Measurements from ENCODE around the gene CFH.
A peak's percentile ranks its signal among the peaks of the same experiment; 100 is the strongest.
"Not testable (repeated sequence)": the region's sequence is repeated elsewhere in the genome, so short reads cannot be mapped to it uniquely, and the experiment has no call there.

CFH gene

DNA sequence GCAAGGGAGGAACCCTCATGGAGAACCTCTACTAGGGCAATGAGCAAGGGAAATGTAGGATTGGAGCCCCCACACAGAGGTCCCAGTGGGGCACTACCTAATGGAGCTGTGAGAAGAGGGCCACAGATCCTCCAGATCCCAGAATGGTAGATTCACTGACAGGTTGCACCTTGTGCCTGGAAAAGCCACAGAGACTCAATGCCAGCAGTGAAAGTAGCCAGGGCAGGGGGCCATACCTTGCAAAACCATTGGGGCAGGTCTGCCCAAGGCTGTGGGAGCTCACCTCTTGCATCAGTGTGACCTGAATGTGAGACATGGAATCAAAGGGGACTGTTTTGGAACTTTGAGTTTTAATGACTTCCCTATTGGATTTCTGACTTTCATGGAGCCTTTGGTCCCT lies 17.9 kb downstream of the CFH start:
- DNase-seq, result no peak

DNA sequence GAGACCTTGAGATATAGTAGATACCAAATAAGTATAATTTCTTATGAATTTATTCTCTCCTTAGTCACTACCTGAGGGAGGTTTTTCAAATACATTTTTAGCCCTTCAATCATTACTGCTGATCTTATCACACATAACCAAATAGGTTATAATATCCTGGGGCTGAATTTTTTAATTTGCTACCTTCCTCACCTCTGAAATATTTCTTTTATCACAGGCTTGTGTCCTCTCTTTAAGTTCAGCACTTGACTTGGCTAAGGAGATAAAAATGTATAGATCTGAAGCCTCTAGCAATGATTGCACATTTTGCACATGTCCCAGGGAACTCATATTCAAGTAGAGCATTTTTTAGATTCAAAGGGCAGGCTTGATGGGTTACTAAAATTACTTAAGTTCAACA lies 23.1 kb downstream of the CFH start:
- no peak for DNase-seq

DNA sequence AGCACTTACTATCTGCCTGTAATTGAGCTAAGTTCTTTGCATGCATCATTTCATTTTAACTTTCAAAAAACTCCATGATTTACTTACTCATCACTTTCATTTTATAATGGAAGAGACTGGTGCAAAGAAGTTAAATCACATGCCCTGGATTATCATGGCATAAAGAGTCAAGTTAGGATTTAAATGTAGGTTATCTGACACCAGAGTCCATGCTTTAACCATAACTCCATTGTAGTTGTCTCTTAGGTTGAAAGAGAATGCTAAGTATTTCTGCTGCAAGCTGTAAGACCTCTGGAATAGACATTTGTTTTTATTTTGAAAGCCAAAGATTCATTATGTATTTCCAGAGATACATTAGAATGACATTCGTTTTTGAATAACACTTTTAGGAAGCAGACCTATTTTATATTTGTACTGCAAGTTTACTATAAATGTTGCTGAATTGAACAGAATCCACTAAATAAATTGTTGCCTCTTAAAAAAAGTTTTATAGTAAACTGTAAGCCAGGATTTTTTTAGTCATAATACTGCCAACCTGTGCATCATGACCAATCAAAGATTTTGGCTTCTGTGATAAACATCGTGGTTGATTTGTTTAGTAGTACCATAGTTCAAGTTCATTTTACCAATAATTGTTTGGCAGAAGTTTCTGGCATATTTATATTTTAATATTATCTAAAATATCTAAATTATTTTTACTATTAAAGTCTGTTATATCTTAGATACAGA lies 26.1 kb downstream of the CFH start:
- no peak for DNase-seq

DNA sequence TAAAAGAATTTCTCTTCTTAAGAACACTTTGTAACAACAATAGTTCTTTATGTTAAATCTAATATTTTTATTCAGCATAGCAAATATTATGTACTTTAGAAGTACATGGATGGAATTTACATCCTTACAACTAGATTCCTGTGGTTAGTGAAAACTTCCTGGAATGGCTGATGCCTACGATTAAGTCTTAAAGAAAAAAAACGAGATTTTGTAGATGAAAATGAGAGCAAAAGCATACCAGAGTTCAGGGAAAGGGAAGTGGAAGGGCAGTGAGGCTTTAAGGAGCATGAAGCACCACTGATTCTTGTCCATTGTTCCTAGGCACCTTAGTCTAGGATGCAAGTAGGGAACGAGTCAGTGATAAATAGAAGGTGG lies 26.7 kb downstream of the CFH start:
- DNase-seq, result no peak

DNA sequence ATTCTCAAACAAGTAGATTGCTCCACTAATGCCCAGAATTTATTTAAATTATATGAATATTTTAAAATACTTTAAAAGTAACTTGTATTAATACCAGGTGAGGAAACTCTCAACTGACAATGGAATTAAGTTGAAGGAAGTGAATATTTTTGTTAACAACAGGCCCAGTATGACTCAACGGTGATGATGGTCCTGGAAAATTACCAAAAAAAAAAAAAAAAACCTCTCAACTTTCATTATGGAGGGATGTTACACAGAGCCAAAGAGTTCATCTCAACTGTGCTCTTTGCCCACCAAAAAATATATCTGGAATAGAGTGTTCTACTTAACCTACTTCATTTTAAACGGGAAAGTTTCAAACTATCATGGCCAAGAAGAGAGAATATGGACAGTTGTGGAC lies 28.3 kb downstream of the CFH start:
- no peak for DNase-seq

DNA sequence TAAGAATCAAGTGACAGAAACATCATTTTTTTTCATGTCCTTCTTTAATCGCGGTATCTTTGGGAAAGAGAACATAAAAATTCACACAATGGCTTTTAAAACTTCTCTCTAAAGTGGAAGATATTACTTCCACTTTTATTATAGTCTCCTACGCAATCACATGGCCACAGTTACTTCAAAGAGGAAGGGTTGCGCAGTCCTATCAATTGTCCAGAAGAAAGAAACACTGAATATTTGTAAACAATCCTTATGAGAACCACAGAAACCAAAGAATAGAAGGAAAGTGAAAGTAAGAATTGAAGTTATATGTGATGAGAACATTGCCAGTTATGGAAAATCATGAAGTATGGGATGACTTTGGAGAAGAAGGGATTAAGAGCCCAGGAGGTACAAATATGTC lies 32.6 kb downstream of the CFH start:
- DNase-seq, result no peak

DNA sequence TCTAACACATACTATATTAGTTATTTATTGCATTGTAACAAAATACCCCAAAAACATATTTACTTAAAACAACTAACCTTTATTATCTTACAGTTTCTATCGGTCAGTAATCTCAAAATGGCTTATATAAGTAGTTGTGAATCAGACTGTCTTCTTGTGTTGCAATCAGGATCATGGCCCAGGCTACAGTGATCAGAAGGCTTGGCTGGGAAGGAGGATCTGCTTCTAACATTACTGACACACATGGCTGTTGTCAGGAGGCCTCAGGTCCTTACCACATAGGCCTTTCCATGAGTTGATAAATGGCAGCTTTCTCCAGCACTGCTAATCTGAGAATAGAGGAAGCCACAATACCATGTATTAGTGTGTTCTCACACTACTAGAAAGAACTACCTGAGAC lies 33.7 kb downstream of the CFH start:
- no peak for DNase-seq

DNA sequence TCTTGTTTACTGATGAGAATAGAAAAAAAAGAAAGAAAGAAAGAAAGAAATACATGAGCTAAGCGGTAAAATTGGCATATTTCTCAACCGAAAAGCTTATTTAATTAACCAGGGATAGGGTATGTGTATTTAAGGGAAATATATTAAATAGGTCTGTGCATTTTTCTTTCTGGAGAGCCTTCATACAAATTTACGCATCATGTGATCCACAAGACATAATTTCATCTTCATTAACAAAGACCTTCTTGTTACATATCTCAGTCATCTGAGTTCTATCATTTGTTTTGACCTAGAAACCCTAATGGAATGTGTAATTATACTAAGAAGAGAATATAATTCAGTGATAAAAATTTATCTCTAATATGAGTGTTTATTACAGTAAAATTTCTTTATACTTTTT lies 37.2 kb downstream of the CFH start:
- no peak for DNase-seq

DNA sequence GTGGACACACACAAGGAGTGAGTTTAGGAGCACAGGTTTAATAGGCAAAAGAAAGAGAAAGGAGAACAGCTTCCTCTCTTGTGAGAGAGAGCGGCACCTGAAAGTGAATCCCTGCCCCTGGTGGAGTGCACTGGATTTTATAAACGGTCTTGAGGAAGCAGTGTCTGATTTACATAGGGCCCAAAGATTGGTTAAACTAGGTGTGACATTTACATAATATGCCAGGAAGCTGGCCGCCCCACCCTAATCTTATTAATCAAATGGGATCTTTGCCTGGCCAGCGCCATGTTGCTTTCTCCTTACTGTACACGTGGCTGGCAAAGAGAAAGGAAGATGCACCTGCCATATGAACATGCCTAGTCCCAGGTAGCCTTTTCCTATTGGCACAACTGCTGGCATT lies 38.7 kb downstream of the CFH start:
- DNase-seq, result peak; percentile 92

DNA sequence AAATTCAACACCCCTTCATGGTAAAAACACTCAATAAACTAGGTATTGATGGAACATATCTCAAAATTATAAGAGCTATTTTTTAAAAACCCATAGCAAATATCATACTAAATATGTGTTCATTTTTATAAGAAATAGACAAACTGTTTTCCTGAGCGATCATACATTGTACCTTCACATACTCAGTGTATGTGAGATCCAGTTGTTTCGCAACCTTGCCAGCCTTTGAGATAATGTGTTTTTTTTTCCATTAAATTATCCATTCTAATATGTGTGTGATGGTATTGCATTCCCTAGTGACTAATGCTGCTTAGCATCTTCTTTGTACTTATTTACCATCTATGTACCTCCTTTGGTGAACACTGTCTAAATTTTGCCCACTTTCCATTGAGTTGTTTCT lies 47.1 kb downstream of the CFH start:
- DNase-seq, result no peak

DNA sequence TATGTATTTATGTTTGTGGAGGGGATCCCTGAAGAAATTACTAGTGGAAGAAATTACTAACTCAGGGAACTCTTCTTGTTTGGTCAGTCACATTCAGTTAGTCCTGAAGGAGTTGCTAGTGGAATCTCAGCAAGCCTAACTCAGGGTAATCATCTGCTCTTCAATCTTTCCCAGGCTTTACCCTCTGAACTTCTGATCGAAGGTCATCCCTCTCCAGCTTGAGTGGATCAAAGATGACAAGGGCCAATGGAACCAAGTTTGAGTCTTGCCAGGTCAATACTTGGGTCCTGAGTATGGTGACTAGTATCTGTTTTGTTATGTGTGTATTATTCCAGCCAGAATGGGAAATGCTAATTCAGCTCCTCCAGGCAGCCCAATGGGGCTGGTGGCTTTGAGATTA lies 49.3 kb downstream of the CFH start:
- no peak for DNase-seq

DNA sequence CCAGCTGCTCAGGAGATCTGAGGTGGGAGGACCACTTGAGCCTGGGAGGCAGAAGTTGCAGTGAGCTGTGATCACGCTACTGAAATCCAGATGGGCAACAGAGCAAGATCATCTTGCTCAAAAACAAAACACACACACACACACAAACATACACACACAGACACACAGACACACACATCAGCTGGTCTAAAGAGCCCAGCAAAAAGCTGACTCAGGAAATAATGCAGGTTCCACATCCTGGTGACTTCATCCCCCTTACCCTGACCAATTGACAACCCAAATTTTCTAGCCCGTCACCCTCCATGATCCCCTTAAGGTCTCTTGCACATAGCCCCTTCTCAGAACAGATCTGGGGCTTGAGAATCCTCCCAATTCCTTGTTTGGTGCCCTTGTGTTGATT lies 58.0 kb downstream of the CFH start:
- DNase-seq, result not testable (repeated sequence)

DNA sequence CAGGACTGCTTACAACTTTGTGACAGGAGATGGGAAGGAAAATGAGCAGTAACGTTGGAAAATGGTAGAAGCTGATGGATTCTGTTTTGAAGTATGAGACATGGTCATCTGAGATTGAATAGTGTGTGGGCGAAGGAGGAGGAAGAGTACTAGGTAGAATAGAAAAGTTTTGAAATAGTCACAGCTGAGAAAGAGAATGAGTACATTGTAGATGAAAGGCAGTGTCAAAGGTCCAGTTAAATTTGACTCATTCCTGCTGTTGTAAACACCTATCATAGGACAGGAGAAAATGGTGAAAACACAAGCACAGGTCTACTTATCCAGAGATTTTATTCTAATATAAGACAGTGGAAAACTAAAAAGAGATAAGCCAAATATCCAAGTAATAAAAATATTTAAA lies 66.0 kb downstream of the CFH start:
- no peak for DNase-seq

DNA sequence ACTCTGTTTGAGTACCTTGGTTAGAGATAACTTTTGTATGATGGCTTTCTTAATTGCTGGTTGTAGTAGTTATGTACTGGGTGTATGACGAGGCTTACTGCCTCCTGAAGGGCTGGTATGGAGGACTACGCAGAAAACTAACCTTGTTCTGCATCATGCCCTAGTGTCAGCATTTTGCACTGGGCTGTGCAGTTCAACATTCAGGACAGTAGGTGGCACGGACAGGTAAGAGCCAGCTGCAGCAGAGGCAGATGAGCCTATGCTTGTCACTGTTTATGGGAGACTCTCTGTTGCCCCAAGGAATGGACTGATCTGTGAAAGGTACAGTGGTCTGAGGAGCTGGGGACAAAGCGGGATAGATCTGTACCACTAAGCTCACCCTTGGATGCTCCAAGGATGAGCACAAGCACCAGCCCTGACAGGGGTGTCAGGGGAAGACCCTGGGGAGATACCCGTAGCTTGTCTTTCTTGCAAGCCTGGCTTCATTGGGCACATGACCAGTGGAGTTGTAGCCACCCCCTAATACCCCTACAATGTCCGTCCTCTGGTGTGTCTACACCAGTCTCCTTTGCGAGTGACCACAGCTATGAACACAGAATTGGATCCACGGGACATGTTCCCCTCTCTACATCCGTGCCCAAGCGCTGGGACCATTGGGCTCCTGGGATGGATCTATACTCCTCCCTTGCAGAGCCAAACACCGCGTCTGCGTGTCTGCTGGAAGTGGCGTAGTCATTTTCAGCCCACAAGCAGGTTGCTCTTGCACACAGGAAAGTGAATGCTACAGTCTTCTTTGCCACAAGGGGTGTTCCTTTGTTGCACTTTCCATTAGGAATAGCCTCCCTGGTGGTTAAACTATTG lies 71.7 kb downstream of the CFH start:
- peak; percentile 85 for DNase-seq

DNA sequence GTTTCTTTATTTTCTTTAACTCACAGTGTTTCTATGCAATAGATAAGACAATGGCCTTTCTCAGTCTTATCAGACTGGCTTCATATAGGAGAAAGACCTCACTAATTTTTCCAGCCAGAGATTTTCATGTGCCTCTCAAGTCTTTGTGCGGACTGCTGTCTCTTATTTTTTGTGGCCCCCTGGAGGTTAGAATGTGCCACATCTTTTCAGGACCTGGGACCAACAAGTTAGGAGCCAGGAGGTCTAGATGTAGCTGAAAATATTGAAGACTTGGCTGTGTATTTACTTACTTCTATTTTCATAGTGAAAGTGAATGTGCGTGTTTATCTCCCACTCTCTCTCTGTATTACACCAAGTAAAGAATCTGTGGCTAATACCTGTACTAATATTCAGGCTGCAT lies 80.7 kb downstream of the CFH start:
- no peak for DNase-seq

DNA sequence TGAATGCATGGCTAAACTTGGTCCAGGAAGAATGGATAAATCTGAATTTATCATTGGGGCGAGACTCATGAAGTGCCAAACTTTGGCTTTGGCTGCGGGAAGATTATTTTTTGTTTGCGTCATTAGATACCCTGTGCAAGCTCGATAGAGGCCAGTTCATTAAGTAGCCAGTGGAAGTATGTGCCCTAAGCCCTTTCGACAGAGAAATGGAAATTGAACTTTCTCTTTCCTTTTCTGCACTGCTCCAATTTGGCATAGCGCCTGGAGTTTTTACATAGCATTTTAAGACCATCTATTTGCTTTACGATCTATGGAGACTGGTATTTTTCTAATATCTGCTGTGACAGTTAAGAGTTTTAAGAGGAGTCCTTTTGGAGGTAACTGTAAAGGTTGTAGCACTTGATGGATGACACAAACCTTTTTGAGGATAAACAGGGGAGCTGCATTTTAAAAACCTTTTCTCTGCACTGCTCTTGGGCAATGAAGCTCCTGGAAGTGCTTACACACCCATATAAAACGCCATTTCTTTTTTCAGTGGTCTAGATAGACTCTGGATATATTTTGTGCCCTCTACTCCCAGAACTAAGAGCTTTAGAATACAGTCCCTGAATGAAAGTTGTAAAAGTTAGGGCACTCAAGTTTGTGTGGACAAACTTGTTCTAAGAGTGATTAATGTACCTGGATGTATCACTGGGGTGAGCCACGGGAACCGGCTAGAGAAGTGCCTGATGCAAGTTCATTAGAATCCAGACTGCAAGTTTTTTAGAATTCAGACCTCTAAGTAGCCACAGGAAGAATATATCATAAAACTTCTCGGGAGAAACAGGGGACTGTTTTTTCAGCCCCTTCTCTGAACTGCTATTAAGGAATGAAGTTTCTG lies 81.5 kb downstream of the CFH start:
- DNase-seq, result no peak

DNA sequence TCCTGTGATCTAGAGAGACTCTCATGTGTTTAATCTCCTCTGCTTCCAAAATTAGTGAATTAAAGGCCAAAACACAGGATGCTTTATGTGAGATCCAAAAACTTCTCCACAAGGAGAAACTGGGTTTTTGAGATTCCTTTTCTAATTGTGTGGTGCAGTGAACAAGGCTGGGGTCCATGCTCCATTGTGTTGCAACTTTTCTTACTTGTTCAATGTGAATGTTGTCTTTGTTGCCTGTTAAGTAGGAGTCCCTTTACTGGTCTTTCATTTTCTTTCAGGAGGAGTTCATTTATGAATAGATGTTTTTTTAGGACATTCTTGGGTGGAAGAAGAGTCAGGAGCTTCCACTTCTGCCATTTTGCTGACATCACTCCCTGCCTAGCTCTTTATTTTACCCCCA lies 82.2 kb downstream of the CFH start:
- DNase-seq, result no peak

DNA sequence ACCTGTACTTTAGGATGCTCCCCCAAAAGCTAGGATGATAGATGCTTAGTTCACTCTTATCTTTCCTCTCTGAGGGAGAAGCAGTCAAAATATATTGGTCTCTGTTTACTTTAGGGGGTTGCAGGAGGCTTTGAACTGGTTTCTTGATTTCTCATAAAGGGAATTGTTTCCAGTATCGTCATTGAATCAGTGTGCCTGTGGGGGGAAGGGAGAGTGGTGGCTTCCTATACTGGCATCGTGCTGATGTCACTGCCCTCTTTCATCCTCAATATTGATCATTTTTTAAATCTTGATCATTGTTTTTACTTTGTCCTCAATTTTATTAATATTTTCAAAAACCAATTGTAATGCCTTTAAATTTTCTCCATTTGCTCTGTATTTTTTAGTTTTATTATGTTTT lies 82.6 kb downstream of the CFH start:
- no peak for DNase-seq

DNA sequence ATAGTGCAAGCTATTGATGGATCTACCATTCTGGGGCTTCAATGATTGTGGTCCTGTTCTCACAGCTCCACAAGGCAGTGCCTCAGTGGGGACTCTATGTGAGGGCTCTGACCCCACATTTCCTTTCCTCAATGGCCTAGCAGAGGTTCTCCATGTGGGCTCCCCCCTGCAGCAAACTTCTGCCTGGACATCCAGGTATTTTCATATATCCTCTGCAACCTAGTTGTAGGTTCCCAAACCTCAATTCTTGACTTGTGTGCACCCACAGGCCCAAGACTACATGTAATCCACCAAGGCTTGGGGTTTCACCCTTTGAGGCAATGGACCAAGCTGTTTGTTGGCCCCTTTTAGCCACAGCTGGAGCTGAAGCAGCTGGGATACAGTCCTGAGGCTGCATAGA lies 86.9 kb downstream of the CFH start:
- no peak for DNase-seq

DNA sequence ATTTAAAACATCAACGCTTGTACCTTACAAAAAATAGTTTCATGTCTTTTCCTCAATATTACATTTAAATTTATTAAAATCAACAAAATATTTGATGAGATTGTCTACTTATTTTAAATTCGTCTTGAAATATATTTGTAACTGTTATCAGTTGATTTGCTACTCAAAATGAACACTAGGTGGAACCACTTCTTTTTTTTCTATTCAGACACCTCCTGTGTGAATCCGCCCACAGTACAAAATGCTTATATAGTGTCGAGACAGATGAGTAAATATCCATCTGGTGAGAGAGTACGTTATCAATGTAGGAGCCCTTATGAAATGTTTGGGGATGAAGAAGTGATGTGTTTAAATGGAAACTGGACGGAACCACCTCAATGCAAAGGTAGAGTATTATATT lies 91.4 kb downstream of the CFH start:
- peak; percentile 76 for DNase-seq

DNA sequence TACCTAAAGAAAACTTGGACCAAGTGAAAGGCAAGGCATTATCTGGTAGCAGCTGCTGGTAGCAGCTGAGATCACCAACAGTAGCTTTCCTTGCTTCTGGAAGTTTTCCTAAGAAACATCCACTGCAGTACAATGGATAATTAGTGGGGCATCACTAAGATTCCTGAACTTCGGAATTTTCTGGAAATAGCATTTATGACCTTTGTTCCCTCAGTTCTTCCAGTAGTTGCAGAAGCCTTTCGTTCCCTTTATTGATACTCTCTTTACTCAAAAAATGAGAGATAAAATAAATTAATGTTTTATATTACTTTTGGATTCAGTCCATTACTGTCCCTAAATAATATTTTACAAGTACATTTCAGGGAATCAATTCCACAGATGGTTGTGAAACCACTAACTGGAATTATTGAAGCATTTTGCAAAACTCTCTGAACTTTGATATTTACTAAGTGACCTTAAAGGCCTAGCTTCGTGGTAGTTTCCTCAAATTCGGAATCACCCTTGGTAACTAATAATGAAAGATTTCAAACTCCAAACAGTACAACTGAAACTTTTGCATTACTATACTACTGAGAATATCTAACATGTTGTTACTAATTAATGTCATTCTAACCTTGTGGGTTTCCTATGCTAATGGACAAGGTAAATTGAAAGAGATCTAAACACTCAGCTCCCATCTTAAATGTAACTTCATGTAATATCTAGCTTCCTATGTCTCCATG lies 113.3 kb downstream of the CFH start:
- DNase-seq, result not testable (repeated sequence)

DNA sequence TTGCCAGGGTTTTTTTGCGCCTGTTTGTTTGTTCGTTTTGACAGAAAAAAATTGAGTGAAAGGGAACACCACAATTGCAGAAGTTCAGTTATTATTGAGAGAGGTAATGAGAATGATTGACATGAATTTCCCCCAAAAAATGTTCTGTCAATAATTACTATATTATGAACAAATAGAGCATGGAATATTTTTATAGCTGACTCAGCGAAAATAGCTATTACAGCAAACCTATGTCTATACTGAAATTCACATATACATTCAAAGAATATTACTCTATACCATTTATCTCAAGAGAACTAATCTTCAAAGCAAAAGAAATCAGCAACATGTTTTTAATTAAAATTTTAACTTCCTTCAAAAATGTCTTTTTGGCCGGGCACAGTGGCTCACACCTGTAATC lies 118.0 kb downstream of the CFH start:
- not testable (repeated sequence) for DNase-seq

DNA sequence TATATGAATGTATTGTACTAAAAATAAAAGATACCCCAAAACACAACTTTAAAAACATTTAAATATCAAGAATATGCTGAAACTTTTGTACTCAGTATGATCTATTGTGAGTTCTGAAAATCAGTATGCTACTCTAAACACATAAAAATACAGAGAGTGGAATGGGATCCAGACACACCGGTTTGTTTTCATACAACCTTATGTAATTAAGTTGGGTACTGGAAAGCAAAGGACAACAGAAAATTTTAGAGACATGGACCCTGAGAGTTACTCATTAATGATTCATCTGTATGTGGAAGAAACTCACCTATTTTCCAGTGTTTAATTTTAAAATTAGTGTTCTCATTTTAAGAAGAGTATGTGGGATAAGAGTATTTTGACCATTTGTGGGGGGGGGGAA lies 121.9 kb downstream of the CFH start:
- no peak for DNase-seq
